Spleen (tissue), 11 donors: Measurements from ENCODE around the gene USH2A. TPM values are rescaled to one million over a fixed set of nuclear protein-coding genes. Genes with fewer than 3 reads are reported as not detected.

Experiments
- DNase-seq: peaks from one replicate; pipeline ENCODE4 v3.0.0-alpha.2; 2020
- H3K27ac ChIP-seq, 8 donors: fragments of 200-600 bp; sonication (generic) in 7 of 8; 1 replicate in 4 of 8; 2 replicates in 4 of 8; pipeline versions ENCODE4 v1.5.0 to v1.8.0; 2016 to 2021; ENCODE audit warnings: inconsistent platforms in 4 of 8, mild to moderate bottlenecking in 4 of 8, moderate library complexity in 1 of 8
- H3K27me3 ChIP-seq, 7 donors: fragments of 200-600 bp; sonication (generic) in 6 of 7; replicated peaks in 1 of 7; 1 replicate in 4 of 7; 2 replicates in 3 of 7; pipeline versions ENCODE4 v1.5.0 to v1.8.0; 2016 to 2021; ENCODE audit warnings: inconsistent platforms in 3 of 7, mild to moderate bottlenecking in 1 of 7
- H3K36me3 ChIP-seq, 6 donors: fragments of 200-600 bp; sonication (generic) in 5 of 6; 1 replicate in 4 of 6; 2 replicates in 2 of 6; pipeline versions ENCODE4 v1.5.0 to v1.8.0; 2016 to 2021; ENCODE audit warnings: inconsistent platforms in 2 of 6
- H3K4me1 ChIP-seq, 6 donors: fragments of 200-600 bp; sonication (generic) in 5 of 6; 1 replicate in 3 of 6; 2 replicates in 3 of 6; pipeline versions ENCODE4 v1.5.0 to v1.8.0; 2016 to 2021; ENCODE audit warnings: inconsistent platforms in 3 of 6
- H3K4me3 ChIP-seq, 8 donors: fragments of 200-600 bp; sonication (generic) in 7 of 8; 1 replicate in 4 of 8; 2 replicates in 4 of 8; pipeline versions ENCODE4 v1.5.0 to v1.8.0; 2016 to 2021; ENCODE audit warnings: inconsistent platforms in 4 of 8, mild to moderate bottlenecking in 4 of 8, moderate library complexity in 2 of 8
- H3K9me3 ChIP-seq, 8 donors: fragments of 200-600 bp; sonication (generic) in 7 of 8; 1 replicate in 4 of 8; 2 replicates in 4 of 8; pipeline versions ENCODE4 v1.5.0 to v1.8.0; 2016 to 2021; ENCODE audit warnings: inconsistent platforms in 4 of 8
- POLR2A ChIP-seq, 3 donors: fragments of 450-650 bp; IDR thresholded peaks; one replicate each; pipeline ENCODE4 v1.5.1; 2017; ENCODE audit warnings: antibody characterized with exemption in 3 of 3, mild to moderate bottlenecking in 1 of 3
- POLR2AphosphoS5 ChIP-seq, 3 donors: sonication (generic); formaldehyde crosslinking; IDR thresholded peaks; one replicate each; pipeline ENCODE4 v1.5.1; 2017; ENCODE audit warnings: antibody characterized with exemption in 3 of 3
- WGBS, 5 donors: extraction: QIAGEN DNeasy Blood & Tissue Kit in 3 of 5; methylation state at CpG; one replicate each; pipeline versions ENCODE4 v1.1.5 to v1.1.7; 2013 to 2018; 5-methylcytosine and 5-hydroxymethylcytosine counted together
- intact Hi-C: fragments of 100-400 bp; cut with DNase I; formaldehyde crosslinking; loops from one replicate; pipeline ENCODE4 v1.15.0; 2023; ENCODE audit warnings: low total_unique reads
- polyA plus RNA-seq, 3 donors: library from polyadenylated mRNA; stranded (reverse); fragments of 200-250 nt; gene quantifications; one replicate each; pipeline ENCODE4 v1.2.1, GENCODE V29; 2013
- total RNA-seq, 7 donors: library from RNA; depleted of rRNA in 3 of 7; stranded (reverse); fragments of >200 nt in 3 of 7; fragmentation: NEBNext Ultra II Directional in 4 of 7; extraction: Animal tissue kit (Norgen Biotek cat#: 25700) in 4 of 7; gene quantifications; one replicate each; pipeline versions ENCODE4 v1.1.0 to v1.2.1, GENCODE V29; 2016 to 2021
- TF ChIP-seq, protein P1 (sequence below), 11 experiments: fragments of 200-600 bp in 7 of 11; fragments of 450-650 bp in 4 of 11; sonication (generic) in 4 of 11; IDR thresholded peaks in 8 of 11; conservative IDR thresholded peaks in 3 of 11; 1 replicate in 7 of 11; 2 replicates in 4 of 11; pipeline versions ENCODE4 v1.4.0 to v1.8.0; 2016 to 2021; ENCODE audit warnings: antibody characterized with exemption in 11 of 11, inconsistent platforms in 4 of 11, mild to moderate bottlenecking in 1 of 11
- donor health status: healthy with polysubstance abuse.
- donor health status: DM: no; HTN: no; CAD: no; lungs with moderate emphysema.
- donor health status: DM: no; HTN: no; CAD: no.
- donor health status: Bipolar disorder and iron deficiency.
- donor health status: healthy.
- donor health status: DM: no; HTN: no; CAD: no.
- donor health status: DM: yes; HTN: yes; CAD: no.

The USH2A gene
- total and polyA plus RNA-seq, 10 donors, result under 0.01 TPM; not detected in 9

DNA sequence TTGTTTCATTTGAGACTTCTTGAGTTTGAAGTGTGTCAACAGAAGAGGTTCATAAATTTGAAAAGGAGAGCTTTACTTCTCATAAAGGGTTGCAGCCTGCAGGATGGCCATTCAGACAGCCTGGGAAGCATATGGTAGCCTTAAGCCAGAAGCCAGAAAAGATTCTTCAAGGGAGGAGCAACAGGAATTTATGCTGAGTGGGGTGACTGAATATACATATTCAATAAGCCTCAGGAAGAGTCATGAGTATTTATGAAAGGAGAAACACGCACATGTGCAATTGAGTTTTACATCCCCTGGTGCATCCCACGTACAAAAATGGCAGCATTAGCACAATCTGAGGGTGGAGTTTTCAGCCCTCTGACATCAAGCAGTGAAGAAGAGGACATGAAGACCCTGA is 565.9 kb downstream of the USH2A start:
- no peak for DNase-seq
- no peak overlapping the region for H3K4me3 ChIP-seq
- WGBS, 5 donors, result 33 to 83% (median 71%) methylated on average over 2 of the region's 2 CpGs
- H3K36me3 ChIP-seq, result no peaks in the 10 kb centered on the region
- H3K27ac ChIP-seq, result no peak overlapping the region
- H3K4me1 ChIP-seq, result no peaks in the 10 kb centered on the region
- peaks cover 3 to 63% (median 35%) of the 10 kb centered on the region in 8 donors for H3K9me3 ChIP-seq
- intact Hi-C loops, result no loop called here
- TF ChIP-seq POLR2AphosphoS5 (IDR thresholded peaks at IDR 0.05) (no peak), POLR2A (IDR thresholded peaks at IDR 0.05) (no peak)
- TF ChIP-seq, protein P1, sequence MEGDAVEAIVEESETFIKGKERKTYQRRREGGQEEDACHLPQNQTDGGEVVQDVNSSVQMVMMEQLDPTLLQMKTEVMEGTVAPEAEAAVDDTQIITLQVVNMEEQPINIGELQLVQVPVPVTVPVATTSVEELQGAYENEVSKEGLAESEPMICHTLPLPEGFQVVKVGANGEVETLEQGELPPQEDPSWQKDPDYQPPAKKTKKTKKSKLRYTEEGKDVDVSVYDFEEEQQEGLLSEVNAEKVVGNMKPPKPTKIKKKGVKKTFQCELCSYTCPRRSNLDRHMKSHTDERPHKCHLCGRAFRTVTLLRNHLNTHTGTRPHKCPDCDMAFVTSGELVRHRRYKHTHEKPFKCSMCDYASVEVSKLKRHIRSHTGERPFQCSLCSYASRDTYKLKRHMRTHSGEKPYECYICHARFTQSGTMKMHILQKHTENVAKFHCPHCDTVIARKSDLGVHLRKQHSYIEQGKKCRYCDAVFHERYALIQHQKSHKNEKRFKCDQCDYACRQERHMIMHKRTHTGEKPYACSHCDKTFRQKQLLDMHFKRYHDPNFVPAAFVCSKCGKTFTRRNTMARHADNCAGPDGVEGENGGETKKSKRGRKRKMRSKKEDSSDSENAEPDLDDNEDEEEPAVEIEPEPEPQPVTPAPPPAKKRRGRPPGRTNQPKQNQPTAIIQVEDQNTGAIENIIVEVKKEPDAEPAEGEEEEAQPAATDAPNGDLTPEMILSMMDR (IDR thresholded peaks at IDR 0.05 in 8 of 11, conservative IDR thresholded peaks at IDR 0.05 in 3 of 11), result no peak
- H3K27me3 ChIP-seq, result no peaks in the 10 kb centered on the region

DNA sequence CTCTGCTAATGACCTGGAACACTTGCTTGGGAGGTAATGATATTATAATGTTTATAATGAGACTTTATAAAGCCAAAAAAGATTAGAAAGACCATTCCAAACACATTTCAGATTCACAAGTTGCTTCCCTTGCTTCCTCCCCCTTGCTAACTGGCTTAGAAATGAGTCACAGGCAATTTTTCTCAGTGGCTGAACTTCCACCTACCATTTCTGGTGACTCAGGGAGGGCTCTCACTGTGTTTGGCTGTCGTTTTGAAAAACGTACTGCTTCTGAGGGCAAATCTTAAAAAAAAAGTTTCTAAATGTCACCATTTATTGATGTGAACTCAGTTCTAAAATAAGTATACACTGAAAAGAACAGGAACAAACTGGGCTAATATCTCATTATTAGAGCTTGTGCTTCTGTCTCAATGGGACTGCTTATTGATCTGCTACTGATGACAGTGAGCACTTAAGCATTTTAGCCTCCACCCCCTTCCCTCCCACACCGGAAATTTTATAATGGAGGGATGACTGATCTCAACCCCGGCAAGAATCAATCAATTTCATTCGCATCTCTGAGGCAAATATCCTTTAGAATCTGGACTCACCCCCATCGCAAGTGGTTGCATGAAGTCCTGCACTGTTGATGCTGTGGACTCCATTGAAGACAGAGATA is 577.9 kb downstream of the USH2A start:
- intact Hi-C loops, result no loop called here
- H3K4me1 ChIP-seq, result no peaks in the 10 kb centered on the region
- H3K27ac ChIP-seq, result no peak overlapping the region
- H3K9me3 ChIP-seq, result peaks cover 0 to 26% (median 21%) of the 10 kb centered on the region in 8 donors
- H3K27me3 ChIP-seq, result no peaks in the 10 kb centered on the region
- H3K36me3 ChIP-seq, result no peaks in the 10 kb centered on the region
- H3K4me3 ChIP-seq, result no peak overlapping the region
- DNase-seq, result no peak
- TF ChIP-seq POLR2A (IDR thresholded peaks at IDR 0.05) (no peak), POLR2AphosphoS5 (IDR thresholded peaks at IDR 0.05) (no peak)
- TF ChIP-seq, protein P1 (IDR thresholded peaks at IDR 0.05 in 8 of 11, conservative IDR thresholded peaks at IDR 0.05 in 3 of 11), result no peak
- 69 to 82% (median 74%) methylated on average over 6 of the region's 6 CpGs for WGBS, 5 donors

DNA sequence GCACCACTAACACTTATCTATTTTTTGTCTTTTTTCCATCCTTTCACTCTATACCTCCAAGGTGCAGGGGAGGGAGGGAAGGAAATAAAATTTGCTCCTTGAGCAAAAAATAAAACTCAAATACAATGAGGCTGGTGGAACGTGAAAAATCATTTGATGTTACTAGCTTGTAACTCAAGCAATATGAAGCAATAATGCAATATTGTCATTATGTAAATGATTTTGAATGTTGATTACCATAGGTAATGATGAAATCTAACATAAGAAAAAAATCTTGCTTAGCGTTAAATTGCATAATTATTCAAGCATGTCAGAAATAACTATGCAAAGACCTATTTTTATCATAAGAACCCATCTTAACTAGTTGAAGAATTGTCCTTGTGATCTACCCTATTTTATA is 578.5 kb downstream of the USH2A start:
- Histone ChIP-seq H3K9me3 (peaks cover 0 to 28% (median 22%) of the 10 kb centered on the region in 8 donors), H3K4me3 (no peak overlapping the region), H3K36me3 (no peaks in the 10 kb centered on the region), H3K27ac (no peak overlapping the region), H3K27me3 (no peaks in the 10 kb centered on the region), H3K4me1 (no peaks in the 10 kb centered on the region)
- intact Hi-C loops, result no loop called here
- DNase-seq, result no peak
- no peak for TF ChIP-seq POLR2A (IDR thresholded peaks at IDR 0.05)
- TF ChIP-seq POLR2AphosphoS5 (IDR thresholded peaks at IDR 0.05), result no peak
- TF ChIP-seq, protein P1 (IDR thresholded peaks at IDR 0.05 in 8 of 11, conservative IDR thresholded peaks at IDR 0.05 in 3 of 11), result no peak
- WGBS, 5 donors, result 77 to 85% (median 79%) methylated on average over 2 of the region's 2 CpGs

DNA sequence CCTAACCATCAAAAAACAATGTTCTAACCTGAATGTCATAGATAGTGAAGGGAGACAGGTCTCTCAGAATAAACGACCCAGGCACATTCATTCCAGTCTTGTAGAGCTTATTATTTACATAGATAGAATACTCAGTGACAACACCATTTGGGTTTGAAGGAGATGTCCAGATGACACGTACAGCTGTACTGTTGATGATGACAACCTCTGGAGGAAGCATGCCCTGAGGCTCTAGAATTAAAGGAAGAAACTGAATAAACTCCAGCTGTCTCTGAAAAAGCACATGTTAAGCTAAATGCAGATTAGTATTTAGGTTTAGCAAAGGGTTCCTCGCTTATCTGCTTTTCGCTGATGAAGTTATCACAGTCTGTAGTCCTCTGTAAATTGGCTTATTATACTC is 579.0 kb downstream of the USH2A start:
- H3K36me3 ChIP-seq, result no peaks in the 10 kb centered on the region
- no peak overlapping the region for H3K27ac ChIP-seq
- H3K27me3 ChIP-seq, result no peaks in the 10 kb centered on the region
- no peak overlapping the region for H3K4me3 ChIP-seq
- no peak for DNase-seq
- no peaks in the 10 kb centered on the region for H3K4me1 ChIP-seq
- intact Hi-C loops, result no loop called here
- peaks cover 0 to 28% (median 23%) of the 10 kb centered on the region in 8 donors for H3K9me3 ChIP-seq
- 69 to 81% (median 73%) methylated on average over 4 of the region's 4 CpGs for WGBS, 5 donors
- TF ChIP-seq, protein P1 (IDR thresholded peaks at IDR 0.05 in 8 of 11, conservative IDR thresholded peaks at IDR 0.05 in 3 of 11), result no peak
- TF ChIP-seq POLR2AphosphoS5 (IDR thresholded peaks at IDR 0.05) (no peak), POLR2A (IDR thresholded peaks at IDR 0.05) (no peak)
